Mucosa of rectum (tissue), 2 donors: ENCODE measurements around the gene BLOC1S1.

Source experiments
- H3K27ac ChIP-seq, 2 donors: one replicate each; pipeline ENCODE4 v1.7.0; 2013; ENCODE audit warnings: inconsistent platforms in 2 of 2, low read depth in 2 of 2, low read length in 2 of 2
- H3K27me3 ChIP-seq, 2 donors: one replicate each; pipeline ENCODE4 v1.7.0; 2013; ENCODE audit warnings: low read length in 2 of 2; ENCODE audit not compliant: control insufficient read depth in 2 of 2, insufficient read depth in 2 of 2
- H3K36me3 ChIP-seq, 2 donors: one replicate each; pipeline ENCODE4 v1.7.0; 2013; ENCODE audit warnings: low read length in 2 of 2; ENCODE audit not compliant: control insufficient read depth in 2 of 2, insufficient read depth in 2 of 2
- H3K4me1 ChIP-seq, 2 donors: one replicate each; pipeline ENCODE4 v1.7.0; 2013; ENCODE audit warnings: low read length in 2 of 2, mild to moderate bottlenecking in 1 of 2; ENCODE audit not compliant: control insufficient read depth in 2 of 2, insufficient read depth in 2 of 2
- H3K4me3 ChIP-seq, 2 donors: one replicate each; pipeline ENCODE4 v1.7.0; 2013; ENCODE audit warnings: low read length in 2 of 2
- H3K9ac ChIP-seq, 2 donors: one replicate each; pipeline ENCODE4 v1.7.0; 2013; ENCODE audit warnings: low read length in 2 of 2, low read depth in 1 of 2, mild to moderate bottlenecking in 1 of 2
- H3K9me3 ChIP-seq, 2 donors: one replicate each; pipeline ENCODE4 v1.7.0; 2013; ENCODE audit warnings: low read length in 2 of 2; ENCODE audit not compliant: control insufficient read depth in 2 of 2
- donor health status: healthy.
- donor health status: Normal muscosa, but diverticular disease.

Gene BLOC1S1

DNA sequence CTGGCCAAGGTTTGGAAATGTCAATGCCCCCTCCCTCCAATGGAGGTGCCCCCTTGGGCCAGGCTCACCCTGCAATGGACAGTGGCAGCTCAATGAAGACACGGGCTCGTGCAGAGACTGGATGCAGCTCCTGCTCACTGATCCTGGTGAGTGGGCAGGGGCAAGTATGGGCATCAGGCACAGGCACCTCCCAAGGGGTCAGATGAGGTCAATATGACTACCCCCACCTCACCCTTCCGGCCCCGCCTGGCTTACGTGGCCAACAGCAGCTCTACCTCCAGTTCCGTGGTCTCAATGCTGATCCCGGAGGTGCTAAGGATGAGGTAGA lies 21.7 kb upstream of the BLOC1S1 start:
- Histone ChIP-seq H3K36me3 (peaks cover 0 to 2% of the 10 kb centered on the region in 2 donors), H3K4me3 (no peak overlapping the region), H3K27me3 (no peaks in the 10 kb centered on the region), H3K4me1 (no peaks in the 10 kb centered on the region), H3K9ac (no peak overlapping the region), H3K9me3 (no peaks in the 10 kb centered on the region), H3K27ac (no peak overlapping the region)

DNA sequence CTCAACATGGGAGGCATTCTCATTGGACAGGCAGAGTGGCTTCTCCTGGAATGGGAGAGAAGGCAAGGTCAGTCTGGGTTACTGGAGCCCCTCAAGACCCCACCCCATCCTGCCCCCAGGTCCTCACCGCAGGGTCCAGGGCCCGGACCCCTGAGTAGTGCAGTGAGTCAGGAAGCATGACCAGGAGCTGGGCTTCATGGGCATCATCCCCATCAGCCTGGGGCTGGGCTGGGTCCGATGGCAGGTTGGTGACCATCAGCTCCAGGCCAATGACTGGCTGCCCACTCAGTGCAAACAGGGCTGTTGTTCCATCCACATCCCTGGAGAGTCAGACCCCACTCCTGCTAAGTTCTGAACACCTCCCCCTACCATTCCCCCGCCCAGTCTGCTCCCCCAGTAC lies 21.2 kb upstream of the BLOC1S1 start:
- Histone ChIP-seq H3K9me3 (no peaks in the 10 kb centered on the region), H3K36me3 (peaks cover 0 to 2% of the 10 kb centered on the region in 2 donors), H3K27me3 (no peaks in the 10 kb centered on the region), H3K9ac (no peak overlapping the region), H3K4me3 (no peak overlapping the region), H3K27ac (no peak overlapping the region), H3K4me1 (no peaks in the 10 kb centered on the region)

DNA sequence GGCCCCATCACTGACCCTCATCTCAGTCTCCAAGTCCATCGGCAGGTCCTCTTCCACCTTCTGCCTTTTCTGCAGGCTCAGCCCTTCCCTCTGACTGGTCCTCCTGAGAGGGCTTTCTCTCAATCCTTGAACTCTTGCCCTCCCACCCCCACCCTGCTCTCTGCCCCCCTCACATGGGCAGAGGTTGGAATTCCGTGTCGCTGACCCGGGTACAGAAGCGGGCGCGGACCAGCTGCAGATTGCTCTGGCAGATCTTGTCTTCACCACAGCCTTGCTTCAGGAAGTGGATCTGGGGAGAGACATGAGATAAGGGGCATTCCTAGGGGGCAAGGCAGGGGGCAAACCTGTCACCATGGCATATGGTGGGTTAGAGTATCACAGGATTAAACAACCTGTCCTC lies 20.5 kb upstream of the BLOC1S1 start:
- H3K9me3 ChIP-seq = no peaks in the 10 kb centered on the region
- peaks cover 0 to 2% of the 10 kb centered on the region in 2 donors for H3K36me3 ChIP-seq
- no peak overlapping the region for H3K4me3 ChIP-seq
- no peak overlapping the region for H3K9ac ChIP-seq
- no peaks in the 10 kb centered on the region for H3K27me3 ChIP-seq
- H3K4me1 ChIP-seq = no peaks in the 10 kb centered on the region
- H3K27ac ChIP-seq = no peak overlapping the region

DNA sequence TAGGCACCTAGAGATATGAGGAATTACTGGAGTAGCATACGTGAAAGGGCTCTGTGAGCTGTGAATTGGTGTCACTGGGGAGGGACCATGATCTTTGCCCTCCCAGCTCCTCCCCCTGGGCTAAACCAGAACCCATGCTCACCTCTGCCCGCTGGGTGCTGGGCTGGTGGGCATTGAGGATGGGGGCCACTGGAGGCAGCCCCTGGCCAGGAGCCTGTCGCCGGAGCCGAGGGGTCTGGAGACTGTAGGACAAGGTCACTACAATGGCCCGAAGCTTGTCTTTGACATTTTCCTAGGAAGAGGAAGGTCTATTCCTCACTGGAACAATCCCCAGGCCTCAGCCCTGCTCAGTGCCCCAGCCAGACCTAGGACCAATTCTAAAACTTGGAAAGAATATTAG lies 19.7 kb upstream of the BLOC1S1 start:
- Histone ChIP-seq H3K9ac (no peak overlapping the region), H3K36me3 (peaks cover 0 to 2% of the 10 kb centered on the region in 2 donors), H3K4me3 (no peak overlapping the region), H3K27me3 (no peaks in the 10 kb centered on the region), H3K9me3 (no peaks in the 10 kb centered on the region), H3K4me1 (no peaks in the 10 kb centered on the region), H3K27ac (no peak overlapping the region)

DNA sequence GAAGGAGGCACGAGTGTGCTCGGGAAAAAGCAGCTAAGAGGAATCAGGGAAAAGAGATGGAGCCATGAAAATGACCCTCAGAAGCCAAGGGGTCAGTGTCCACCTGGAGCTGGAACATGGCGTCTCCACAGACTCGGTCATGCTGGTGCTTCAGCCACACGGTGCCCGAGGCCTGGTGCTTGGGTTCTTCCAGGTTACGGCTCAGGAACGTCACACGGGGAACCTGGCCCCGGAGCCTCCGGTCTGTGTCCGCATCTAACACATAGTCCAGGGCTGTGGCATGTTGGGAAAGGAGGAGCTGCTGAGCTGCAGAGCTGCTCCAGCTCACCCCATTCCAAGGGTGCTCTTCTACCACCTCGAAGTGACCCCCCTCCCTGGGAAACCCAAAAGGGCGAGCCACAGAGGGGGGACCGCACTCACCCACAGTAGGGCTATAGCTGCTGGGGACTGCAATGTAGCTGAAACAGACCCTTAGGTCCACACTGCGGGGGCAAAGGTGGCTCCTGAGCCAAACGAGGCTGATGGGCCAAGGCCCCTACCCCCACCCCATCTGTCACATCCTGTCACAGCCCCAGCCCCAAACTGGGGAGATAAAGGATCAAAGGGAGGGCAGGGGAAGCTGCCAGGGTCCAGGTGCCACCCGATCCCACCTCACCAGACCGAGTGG lies 18.9 kb upstream of the BLOC1S1 start:
- peaks cover 0 to 2% of the 10 kb centered on the region in 2 donors for H3K36me3 ChIP-seq

DNA sequence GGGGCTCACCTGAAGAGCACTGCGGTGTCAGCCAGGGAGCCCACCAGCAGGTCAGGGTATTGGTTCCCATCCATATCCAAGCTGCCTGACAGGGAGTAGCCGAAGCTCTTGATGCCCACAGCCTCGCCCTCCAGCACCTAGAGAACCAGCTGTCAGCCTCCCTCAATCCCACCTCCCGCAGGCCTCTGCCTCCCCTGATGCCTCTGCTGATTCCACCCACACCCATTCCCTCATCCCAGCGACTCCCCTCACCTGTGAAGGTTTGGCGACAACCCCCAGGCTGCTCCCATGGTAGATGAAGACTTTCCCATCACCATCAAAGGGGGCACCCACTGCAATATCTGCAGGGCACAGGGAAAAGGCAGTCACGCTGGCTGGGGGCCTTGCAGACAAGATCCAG lies 18.2 kb upstream of the BLOC1S1 start:
- no peaks in the 10 kb centered on the region for H3K4me1 ChIP-seq
- H3K27me3 ChIP-seq = no peaks in the 10 kb centered on the region
- H3K9ac ChIP-seq = no peak overlapping the region
- H3K36me3 ChIP-seq = peaks cover 0 to 2% of the 10 kb centered on the region in 2 donors
- H3K27ac ChIP-seq = no peak overlapping the region
- no peak overlapping the region for H3K4me3 ChIP-seq
- H3K9me3 ChIP-seq = no peaks in the 10 kb centered on the region

More for the DNA sequence above, 18.9 kb upstream of the BLOC1S1 start:
- Histone ChIP-seq H3K4me3 (no peak overlapping the region), H3K27ac (no peak overlapping the region), H3K9me3 (no peaks in the 10 kb centered on the region), H3K4me1 (no peaks in the 10 kb centered on the region), H3K9ac (no peak overlapping the region), H3K27me3 (no peaks in the 10 kb centered on the region)

DNA sequence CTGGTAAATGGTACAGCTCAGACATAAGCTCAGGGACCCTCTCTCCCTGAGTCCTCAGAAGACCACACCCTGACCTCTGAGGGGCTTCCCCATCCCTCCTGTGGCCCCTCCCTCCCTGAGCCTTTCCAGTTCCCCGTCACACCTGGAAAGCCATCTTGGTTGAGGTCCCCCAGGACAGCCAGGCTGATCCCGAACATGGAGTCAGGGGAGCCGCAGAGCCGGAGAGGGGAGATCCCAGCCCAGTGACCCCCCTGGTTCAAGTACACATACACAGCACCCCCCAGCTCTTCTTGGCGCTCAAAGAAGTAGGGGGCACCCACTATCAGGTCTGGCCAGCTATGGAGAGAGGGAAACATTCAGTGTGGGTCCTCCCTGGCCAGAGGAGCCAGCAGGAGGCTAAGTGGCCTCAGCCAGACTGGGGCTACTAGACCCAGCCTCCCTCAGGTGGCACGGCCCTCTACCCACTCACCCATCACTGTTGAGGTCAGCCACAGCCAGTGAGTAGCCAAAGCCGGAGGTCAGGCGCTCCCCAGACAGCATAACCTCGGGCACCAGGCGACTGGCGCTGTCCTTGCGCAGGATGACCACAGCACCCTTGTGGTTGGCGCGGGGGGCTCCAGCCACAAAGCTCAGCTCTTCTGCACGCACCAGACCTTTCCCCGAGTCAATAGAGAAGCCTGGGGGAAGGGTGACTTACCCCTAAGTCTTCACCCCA lies 17.4 kb upstream of the BLOC1S1 start:
- H3K4me1 ChIP-seq = no peaks in the 10 kb centered on the region
- H3K27ac ChIP-seq = no peak overlapping the region
- no peak overlapping the region for H3K4me3 ChIP-seq
- no peaks in the 10 kb centered on the region for H3K9me3 ChIP-seq
- H3K9ac ChIP-seq = no peak overlapping the region
- H3K36me3 ChIP-seq = peaks cover 0 to 2% of the 10 kb centered on the region in 2 donors
- H3K27me3 ChIP-seq = no peaks in the 10 kb centered on the region

DNA sequence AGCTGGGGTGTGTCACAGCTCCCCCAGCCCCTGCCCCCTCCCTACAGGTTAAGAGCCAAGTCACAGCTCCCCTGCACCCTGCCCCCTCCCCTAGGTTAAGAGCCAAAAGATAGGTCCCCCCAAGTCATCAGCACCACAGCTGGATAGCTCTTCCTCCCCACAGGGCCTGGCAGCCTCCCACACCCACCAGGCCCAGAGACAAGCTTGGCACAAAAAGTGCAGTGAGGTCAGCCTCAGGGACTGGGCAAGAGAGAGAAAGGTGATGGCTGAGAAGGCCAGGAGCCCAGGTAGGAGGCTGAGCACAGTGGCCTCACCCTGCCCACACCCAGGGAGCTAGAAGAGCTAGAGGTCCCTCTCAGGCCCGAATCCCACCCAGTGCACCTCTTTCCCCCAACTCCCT lies 16.9 kb upstream of the BLOC1S1 start:
- H3K4me3 ChIP-seq = no peak overlapping the region
- H3K4me1 ChIP-seq = no peaks in the 10 kb centered on the region
- H3K36me3 ChIP-seq = no peaks in the 10 kb centered on the region

DNA sequence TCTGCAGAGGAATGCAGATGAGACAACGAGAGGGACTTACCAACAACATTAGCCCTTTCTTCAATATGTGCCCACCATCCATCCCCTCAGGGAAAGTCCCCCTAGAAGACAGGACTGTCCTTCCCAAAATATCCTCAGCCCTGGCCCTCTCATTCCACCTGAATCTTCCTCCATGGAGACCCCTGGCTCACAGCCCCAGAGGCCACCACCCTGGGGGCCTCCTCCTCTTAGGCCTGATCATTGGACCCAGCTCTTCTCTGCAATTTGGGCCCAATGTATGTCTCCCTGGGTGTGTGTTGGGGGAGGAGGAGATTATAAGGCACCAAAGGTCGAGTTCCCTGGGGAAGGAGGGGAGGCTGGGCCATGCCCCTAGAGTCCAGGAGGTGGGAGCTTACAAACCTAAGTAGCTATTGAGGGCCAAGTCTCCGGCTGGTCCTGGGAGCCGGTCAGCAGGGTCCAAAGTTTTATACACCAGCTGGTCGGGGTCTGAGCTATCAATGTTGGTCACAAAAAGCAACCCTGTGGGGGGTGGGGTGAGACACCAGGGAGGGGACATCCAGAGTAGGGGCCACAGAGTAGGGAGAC lies 16.3 kb upstream of the BLOC1S1 start:
- no peaks in the 10 kb centered on the region for H3K36me3 ChIP-seq
- no peaks in the 10 kb centered on the region for H3K4me1 ChIP-seq
- no peaks in the 10 kb centered on the region for H3K27me3 ChIP-seq
- H3K27ac ChIP-seq = no peak overlapping the region
- no peak overlapping the region for H3K4me3 ChIP-seq
- no peaks in the 10 kb centered on the region for H3K9me3 ChIP-seq
- no peak overlapping the region for H3K9ac ChIP-seq

More for the DNA sequence above, 16.9 kb upstream of the BLOC1S1 start:
- Histone ChIP-seq H3K9ac (no peak overlapping the region), H3K9me3 (no peaks in the 10 kb centered on the region), H3K27ac (no peak overlapping the region), H3K27me3 (no peaks in the 10 kb centered on the region)

DNA sequence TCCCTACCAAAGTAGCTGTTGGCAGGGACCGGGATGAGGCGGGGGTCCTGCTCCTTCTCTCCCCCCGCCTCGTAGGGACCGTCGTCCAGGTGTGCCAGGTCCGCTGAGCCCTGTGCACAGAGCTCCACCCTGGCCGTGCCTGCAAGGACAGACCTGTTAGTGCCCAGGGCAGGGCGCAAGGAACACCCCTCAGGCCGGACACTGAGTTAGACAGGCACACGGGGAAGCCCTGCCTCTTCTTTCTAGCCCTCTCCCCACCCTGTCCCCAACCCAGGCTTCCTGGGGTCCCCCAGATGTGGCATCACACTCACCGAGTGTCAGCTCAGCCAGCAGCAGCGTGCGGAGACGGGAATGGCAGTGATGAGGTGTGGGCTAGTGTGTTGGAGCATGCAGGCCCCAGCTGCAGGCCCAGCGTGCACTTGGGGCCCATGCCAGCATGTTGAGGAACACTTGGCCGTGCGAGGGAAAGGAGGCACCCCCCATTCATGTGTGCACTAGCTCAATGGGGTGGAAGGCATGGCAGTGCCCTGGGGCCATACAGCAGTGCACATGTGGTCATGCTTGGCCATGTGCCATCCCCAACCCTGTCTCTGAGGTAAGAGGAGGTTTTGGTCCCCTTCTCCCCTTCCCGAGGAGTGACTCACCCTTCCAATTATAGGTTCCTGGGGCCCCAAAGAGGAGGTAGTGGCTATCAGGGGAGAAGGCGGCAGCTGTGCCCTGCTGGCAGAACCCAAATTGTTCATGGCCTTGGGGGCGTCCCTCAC lies 15.4 kb upstream of the BLOC1S1 start:
- Histone ChIP-seq H3K4me3 (no peak overlapping the region), H3K9ac (no peak overlapping the region), H3K27ac (no peak overlapping the region)

More for the DNA sequence above, 15.4 kb upstream of the BLOC1S1 start:
- H3K4me1 ChIP-seq = no peaks in the 10 kb centered on the region
- H3K9me3 ChIP-seq = no peaks in the 10 kb centered on the region
- H3K36me3 ChIP-seq = no peaks in the 10 kb centered on the region
- no peaks in the 10 kb centered on the region for H3K27me3 ChIP-seq
